ENCODE measurements around the gene PKD1L1. TPM values are rescaled to one million over a fixed set of nuclear protein-coding genes. Genes with fewer than 3 reads are reported as not detected.

PKD1L1 gene
- total and polyA plus RNA-seq, 2 donors (not counting 1 experiment from before 2014, with no cell fraction given), result 0.59 to 0.70 TPM

DNA sequence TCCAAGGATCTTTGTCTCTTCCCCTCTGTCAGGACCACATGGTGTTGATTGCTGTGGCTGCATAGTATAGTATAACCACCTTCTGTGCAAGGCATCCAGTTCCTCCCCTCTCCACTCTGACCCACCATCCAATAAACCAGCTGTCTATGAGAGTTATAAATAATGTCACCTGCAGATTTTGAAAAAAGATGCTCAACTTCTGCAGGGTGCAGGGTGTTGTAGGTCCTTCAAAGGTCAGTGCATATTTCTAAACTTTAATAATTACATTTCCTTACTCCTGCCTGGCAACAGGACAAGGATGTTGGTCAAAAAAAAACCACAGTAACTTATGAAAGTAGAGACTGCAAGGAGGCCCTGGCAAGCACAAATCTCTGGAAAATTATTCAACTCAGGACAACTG is 166.2 kb downstream of the PKD1L1 start:
- intact Hi-C loops (cut with micrococcal nuclease), result no loop called here
- no peaks in the 10 kb centered on the region for H3K36me3 ChIP-seq (replicated peaks in 1 of 2; ENCODE audit: control extremely low read depth in 1 of 2, control insufficient read depth in 1 of 2, extremely low read depth in 1 of 2, insufficient read depth in 2 of 2, low read length in 1 of 2)
- TF ChIP-seq, protein P1, sequence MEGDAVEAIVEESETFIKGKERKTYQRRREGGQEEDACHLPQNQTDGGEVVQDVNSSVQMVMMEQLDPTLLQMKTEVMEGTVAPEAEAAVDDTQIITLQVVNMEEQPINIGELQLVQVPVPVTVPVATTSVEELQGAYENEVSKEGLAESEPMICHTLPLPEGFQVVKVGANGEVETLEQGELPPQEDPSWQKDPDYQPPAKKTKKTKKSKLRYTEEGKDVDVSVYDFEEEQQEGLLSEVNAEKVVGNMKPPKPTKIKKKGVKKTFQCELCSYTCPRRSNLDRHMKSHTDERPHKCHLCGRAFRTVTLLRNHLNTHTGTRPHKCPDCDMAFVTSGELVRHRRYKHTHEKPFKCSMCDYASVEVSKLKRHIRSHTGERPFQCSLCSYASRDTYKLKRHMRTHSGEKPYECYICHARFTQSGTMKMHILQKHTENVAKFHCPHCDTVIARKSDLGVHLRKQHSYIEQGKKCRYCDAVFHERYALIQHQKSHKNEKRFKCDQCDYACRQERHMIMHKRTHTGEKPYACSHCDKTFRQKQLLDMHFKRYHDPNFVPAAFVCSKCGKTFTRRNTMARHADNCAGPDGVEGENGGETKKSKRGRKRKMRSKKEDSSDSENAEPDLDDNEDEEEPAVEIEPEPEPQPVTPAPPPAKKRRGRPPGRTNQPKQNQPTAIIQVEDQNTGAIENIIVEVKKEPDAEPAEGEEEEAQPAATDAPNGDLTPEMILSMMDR (IDR thresholded peaks at IDR 0.05), result no peak
- TF ChIP-seq EZH2 (IDR thresholded peaks at IDR 0.05; ENCODE audit: borderline replicate concordance, insufficient read depth, low read depth, low read length, poor library complexity, severe bottlenecking), result no peak
- H3K4me2 ChIP-seq (replicated peaks; ENCODE audit: low read depth, low read length, poor library complexity, severe bottlenecking), result no peak overlapping the region
- no peaks in the 10 kb centered on the region for H4K20me1 ChIP-seq (ENCODE audit: control insufficient read depth, insufficient read depth, low read length, poor library complexity, severe bottlenecking)
- DNase-seq, result no peak
- H3K27me3 ChIP-seq (replicated peaks in 1 of 4; ENCODE audit: control extremely low read depth in 1 of 4, control insufficient read depth in 3 of 4, insufficient read depth in 4 of 4, low read length in 3 of 4), result no peaks in the 10 kb centered on the region
- no peak overlapping the region for H3K27ac ChIP-seq (ENCODE audit: low read length in 2 of 2)
- H3K9ac ChIP-seq (ENCODE audit: low read length), result no peak overlapping the region
- H3K4me1 ChIP-seq (ENCODE audit: control insufficient read depth in 2 of 2, insufficient read depth in 2 of 2, low read length in 2 of 2), result no peaks in the 10 kb centered on the region
- Mint-ChIP-seq H3K4me3 (no peak overlapping the region), H3K27ac (no peak overlapping the region), H3K27me3 (no peaks in the 10 kb centered on the region), H3K4me1 (no peaks in the 10 kb centered on the region), H3K9me3 (ENCODE audit: insufficient read depth) (peaks cover 3% of the 10 kb centered on the region)
- no peak overlapping the region for H3K4me3 ChIP-seq (ENCODE audit: control extremely low read depth in 1 of 5, extremely low read depth in 1 of 5, insufficient read depth in 1 of 5, low read depth in 2 of 5, low read length in 4 of 5)
- ATAC-seq (ENCODE audit: low read depth), result no peak
- H3K79me2 ChIP-seq (ENCODE audit: control insufficient read depth, insufficient read depth, low read length), result no peaks in the 10 kb centered on the region
- H2AFZ ChIP-seq (ENCODE audit: insufficient read depth, low read depth, low read length, poor library complexity, severe bottlenecking), result no peak overlapping the region
- peaks cover 0 to 4% (median 0%) of the 10 kb centered on the region in 3 donors for H3K9me3 ChIP-seq (ENCODE audit: control extremely low read depth in 1 of 3, control insufficient read depth in 2 of 3, insufficient read depth in 1 of 3, low read length in 2 of 3)
- ChIA-PET CTCF (no interaction called here), POLR2A (no interaction called here)

DNA sequence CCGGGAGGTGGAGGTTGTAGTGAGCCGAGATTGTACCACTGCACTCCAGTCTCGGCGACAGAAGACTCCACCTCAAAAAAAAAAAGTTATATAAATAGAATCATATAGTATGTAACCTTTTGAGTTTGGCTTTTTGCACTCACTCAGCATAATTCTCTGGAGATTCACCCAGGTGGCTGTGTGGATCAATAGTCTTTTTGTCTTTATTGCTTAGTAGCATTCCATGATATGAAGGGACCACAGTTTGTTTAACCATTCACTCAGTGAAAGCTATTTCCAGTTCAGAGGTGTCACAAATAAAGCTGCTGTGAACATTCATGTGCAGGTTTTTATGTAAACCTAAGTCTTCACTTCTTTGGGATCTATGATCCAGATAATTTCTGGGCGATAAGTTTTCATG is 167.7 kb downstream of the PKD1L1 start:
- Histone ChIP-seq H4K20me1 (ENCODE audit: control insufficient read depth, insufficient read depth, low read length, poor library complexity, severe bottlenecking) (no peaks in the 10 kb centered on the region), H3K36me3 (replicated peaks in 1 of 2; ENCODE audit: control extremely low read depth in 1 of 2, control insufficient read depth in 1 of 2, extremely low read depth in 1 of 2, insufficient read depth in 2 of 2, low read length in 1 of 2) (no peaks in the 10 kb centered on the region), H3K4me1 (ENCODE audit: control insufficient read depth in 2 of 2, insufficient read depth in 2 of 2, low read length in 2 of 2) (no peaks in the 10 kb centered on the region), H3K4me2 (replicated peaks; ENCODE audit: low read depth, low read length, poor library complexity, severe bottlenecking) (no peak overlapping the region), H3K4me3 (ENCODE audit: control extremely low read depth in 1 of 5, extremely low read depth in 1 of 5, insufficient read depth in 1 of 5, low read depth in 2 of 5, low read length in 4 of 5) (no peak overlapping the region), H3K9me3 (ENCODE audit: control extremely low read depth in 1 of 3, control insufficient read depth in 2 of 3, insufficient read depth in 1 of 3, low read length in 2 of 3) (peaks cover 0 to 4% (median 0%) of the 10 kb centered on the region in 3 donors), H2AFZ (ENCODE audit: insufficient read depth, low read depth, low read length, poor library complexity, severe bottlenecking) (no peak overlapping the region), H3K27me3 (replicated peaks in 1 of 4; ENCODE audit: control extremely low read depth in 1 of 4, control insufficient read depth in 3 of 4, insufficient read depth in 4 of 4, low read length in 3 of 4) (no peaks in the 10 kb centered on the region), H3K79me2 (ENCODE audit: control insufficient read depth, insufficient read depth, low read length) (no peaks in the 10 kb centered on the region), H3K9ac (ENCODE audit: low read length) (no peak overlapping the region), H3K27ac (ENCODE audit: low read length in 2 of 2) (no peak overlapping the region)
- Mint-ChIP-seq H3K27me3 (no peaks in the 10 kb centered on the region), H3K4me1 (no peaks in the 10 kb centered on the region), H3K27ac (no peak overlapping the region), H3K9me3 (ENCODE audit: insufficient read depth) (peaks cover 3% of the 10 kb centered on the region), H3K4me3 (no peak overlapping the region)
- POLR2A ChIA-PET, result no interaction called here
- ATAC-seq (ENCODE audit: low read depth) (no peak), DNase-seq (no peak)
- WGBS (ENCODE audit: insufficient coverage), result no CpG with 5 or more reads among the region's 5 CpGs
- intact Hi-C loops (cut with micrococcal nuclease), result no loop called here
- CTCF ChIA-PET, result no interaction called here
- TF ChIP-seq, protein P1 (IDR thresholded peaks at IDR 0.05), result no peak
- TF ChIP-seq EZH2 (IDR thresholded peaks at IDR 0.05; ENCODE audit: borderline replicate concordance, insufficient read depth, low read depth, low read length, poor library complexity, severe bottlenecking), result no peak

Data from B cell (primary cell).